H9 (cell line): ENCODE data around the gene MYH9. TPM values are rescaled to one million over a fixed set of nuclear protein-coding genes. Genes with fewer than 3 reads are reported as not detected.
A peak's percentile ranks its signal among the peaks of the same experiment; 100 is the strongest.

ENCODE experiments used
- DNase-seq: peaks from one replicate; pipeline ENCODE4 v3.0.0-alpha.2; 2017
- H2AFZ ChIP-seq: one replicate; pipeline ENCODE4 v1.6.1; 2013; ENCODE audit warnings: mild to moderate bottlenecking, low read length, control low read depth, moderate library complexity
- H2AK5ac ChIP-seq: 2 replicates; pipeline ENCODE4 v1.6.1; 2013; ENCODE audit warnings: low read length, control low read depth, mixed read lengths; ENCODE audit not compliant: insufficient read length
- H2BK120ac ChIP-seq: one replicate; pipeline ENCODE4 v1.6.1; 2013; ENCODE audit warnings: low read depth, mild to moderate bottlenecking, low read length, control low read depth, inconsistent platforms; ENCODE audit not compliant: poor library complexity, severe bottlenecking
- H2BK12ac ChIP-seq: 2 replicates; pipeline ENCODE4 v1.6.1; 2013; ENCODE audit warnings: low read length, control low read depth, mixed read lengths, low read depth; ENCODE audit not compliant: insufficient read length
- H2BK15ac ChIP-seq: 2 replicates; pipeline ENCODE4 v1.6.1; 2013; ENCODE audit warnings: low read depth, low read length, control low read depth
- H2BK20ac ChIP-seq: one replicate; pipeline ENCODE4 v1.6.1; 2013; ENCODE audit warnings: low read depth, mild to moderate bottlenecking, low read length, control low read depth, inconsistent platforms; ENCODE audit not compliant: poor library complexity, severe bottlenecking
- H2BK5ac ChIP-seq: 2 replicates; pipeline ENCODE4 v1.6.1; 2013; ENCODE audit warnings: low read length, control low read depth, mixed read lengths; ENCODE audit not compliant: insufficient read length
- H3K14ac ChIP-seq: 2 replicates; pipeline ENCODE4 v1.6.1; 2013; ENCODE audit warnings: low read length, control low read depth; ENCODE audit not compliant: insufficient read depth
- H3K18ac ChIP-seq: 2 replicates; pipeline ENCODE4 v1.6.1; 2013; ENCODE audit warnings: low read depth, mild to moderate bottlenecking, mixed read lengths, low read length, control low read depth; ENCODE audit not compliant: insufficient read length
- H3K23ac ChIP-seq: 2 replicates; pipeline ENCODE4 v1.6.1; 2013; ENCODE audit warnings: low read length, control low read depth, mixed read lengths, low read depth; ENCODE audit not compliant: insufficient read length
- H3K23me2 ChIP-seq: 2 replicates; pipeline ENCODE4 v1.6.1; 2013; ENCODE audit warnings: low read depth, mild to moderate bottlenecking, mixed read lengths, low read length, control low read depth; ENCODE audit not compliant: insufficient read length, poor library complexity, severe bottlenecking
- H3K27ac ChIP-seq: 2 replicates; pipeline ENCODE4 v1.5.1; 2013; ENCODE audit warnings: low read length, control low read depth, mixed read lengths, low read depth; ENCODE audit not compliant: insufficient read length
- H3K27me3 ChIP-seq: 2 replicates; pipeline ENCODE4 v1.6.1; 2013; ENCODE audit warnings: low read length, control low read depth, inconsistent platforms; ENCODE audit not compliant: insufficient read depth
- H3K4ac ChIP-seq: 2 replicates; pipeline ENCODE4 v1.6.1; 2013; ENCODE audit warnings: low read depth, mild to moderate bottlenecking, control low read depth, inconsistent platforms, low read length, moderate library complexity
- H3K4me1 ChIP-seq: 2 replicates; pipeline ENCODE4 v1.6.1; 2013; ENCODE audit warnings: low read length, control low read depth, inconsistent platforms; ENCODE audit not compliant: insufficient read depth
- H3K4me2 ChIP-seq: 2 replicates; pipeline ENCODE4 v1.6.1; 2013; ENCODE audit warnings: low read length, control low read depth, mixed read lengths; ENCODE audit not compliant: insufficient read length, insufficient read depth
- H3K56ac ChIP-seq: 2 replicates; pipeline ENCODE4 v1.6.1; 2013; ENCODE audit warnings: low read depth, mild to moderate bottlenecking, mixed read lengths, low read length, control low read depth; ENCODE audit not compliant: insufficient read length
- H3K79me1 ChIP-seq: 2 replicates; pipeline ENCODE4 v1.6.1; 2013; ENCODE audit warnings: low read depth, mild to moderate bottlenecking, moderate library complexity, low read length, control low read depth, inconsistent platforms; ENCODE audit not compliant: insufficient read depth, poor library complexity, severe bottlenecking
- H3K79me2 ChIP-seq: 2 replicates; pipeline ENCODE4 v1.6.1; 2013; ENCODE audit warnings: low read length, control low read depth, inconsistent platforms; ENCODE audit not compliant: insufficient read depth
- H3K9ac ChIP-seq: 2 replicates; pipeline ENCODE4 v1.6.1; 2013; ENCODE audit warnings: low read length, control low read depth, mixed read lengths; ENCODE audit not compliant: insufficient read length; ENCODE audit errors: extremely low read depth
- H3K9me3 ChIP-seq: one replicate; pipeline ENCODE4 v1.6.1; 2013; ENCODE audit warnings: low read depth, low read length, inconsistent platforms; ENCODE audit not compliant: control insufficient read depth
- H3T11ph ChIP-seq: one replicate; pipeline ENCODE4 v1.6.1; 2013; ENCODE audit warnings: mild to moderate bottlenecking, low read length, control low read depth, inconsistent platforms
- H4K20me1 ChIP-seq: one replicate; pipeline ENCODE4 v1.6.1; 2013; ENCODE audit not compliant: control insufficient read depth, insufficient read length, insufficient read depth
- H4K5ac ChIP-seq: 2 replicates; pipeline ENCODE4 v1.6.1; 2013; ENCODE audit warnings: low read depth, mild to moderate bottlenecking, mixed read lengths, low read length, control low read depth; ENCODE audit not compliant: insufficient read length
- H4K8ac ChIP-seq: replicated peaks from 2 replicates; pipeline ENCODE4 v1.6.1; 2013; ENCODE audit warnings: low read length, control low read depth, mixed read lengths, low read depth; ENCODE audit not compliant: insufficient read length
- H4K91ac ChIP-seq: 2 replicates; pipeline ENCODE4 v1.6.1; 2013; ENCODE audit warnings: low read depth, mild to moderate bottlenecking, moderate library complexity, mixed read lengths, low read length, control low read depth; ENCODE audit not compliant: insufficient read length
- H3K27ac Mint-ChIP-seq, 3 experiments: 2 replicates in 2 of 3; 3 replicates in 1 of 3; pipeline ENCODE4 v1.8.0; 2020 to 2021; ENCODE audit warnings: mixed read lengths in 3 of 3, mild to moderate bottlenecking in 1 of 3, moderate library complexity in 1 of 3
- H3K27me3 Mint-ChIP-seq: 2 replicates; pipeline ENCODE4 v1.8.0; 2021; ENCODE audit warnings: low read depth, mild to moderate bottlenecking, moderate library complexity, mixed read lengths
- H3K36me3 Mint-ChIP-seq, 3 experiments: 2 replicates in 2 of 3; 3 replicates in 1 of 3; pipeline ENCODE4 v1.8.0; 2020 to 2021; ENCODE audit warnings: low read depth in 3 of 3, mixed read lengths in 3 of 3; ENCODE audit not compliant: insufficient read depth in 1 of 3
- H3K4me1 Mint-ChIP-seq, 2 experiments: 2 replicates each; pipeline ENCODE4 v1.8.0; 2020; ENCODE audit warnings: mixed read lengths in 2 of 2
- H3K4me3 Mint-ChIP-seq, 2 experiments: 2 replicates in 1 of 2; 3 replicates in 1 of 2; pipeline ENCODE4 v1.8.0; 2020 to 2021; ENCODE audit warnings: mild to moderate bottlenecking in 2 of 2, mixed read lengths in 2 of 2, moderate library complexity in 1 of 2
- H3K9me3 Mint-ChIP-seq, 2 experiments: 2 replicates in 1 of 2; 3 replicates in 1 of 2; pipeline ENCODE4 v1.8.0; 2020; ENCODE audit warnings: mild to moderate bottlenecking in 2 of 2, mixed read lengths in 2 of 2, moderate library complexity in 1 of 2
- CTCF ChIP-seq: fragments of 200-600 bp; sonication (generic); conservative IDR thresholded peaks from 3 replicates; pipeline ENCODE4 v1.8.0; 2021; ENCODE audit warnings: antibody characterized with exemption, mild to moderate bottlenecking
- WGBS: extraction: QIAGEN DNeasy Blood & Tissue Kit; methylation state at CpG from one replicate; pipeline ENCODE4 v1.1.7; 2013; ENCODE audit warnings: missing lambda C conversion rate, low lambda C conversion rate, mixed read lengths; ENCODE audit not compliant: insufficient read length; ENCODE audit errors: extremely low coverage; 5-methylcytosine and 5-hydroxymethylcytosine counted together
- total RNA-seq: library from RNA; stranded (reverse); gene quantifications from 2 replicates; pipeline ENCODE4 v1.2.1, GENCODE V29; 2021

MYH9 gene
- total RNA-seq, 1 experiment from 2014 or later, result 266 TPM

GRCh38 chr22:36395055-36395849, 7.5 kb upstream of the MYH9 start:
- Histone ChIP-seq H2BK5ac (no peak overlapping the region), H4K8ac (no peak overlapping the region), H3K18ac (peak overlapping the region; percentile 11), H3K27me3 (no peaks in the 10 kb centered on the region), H3K79me2 (no peaks in the 10 kb centered on the region), H3K56ac (no peak overlapping the region), H3K23me2 (no peaks in the 10 kb centered on the region), H4K91ac (no peak overlapping the region), H2AK5ac (no peak overlapping the region), H2BK120ac (no peak overlapping the region), H4K5ac (no peak overlapping the region), H3K9me3 (no peaks in the 10 kb centered on the region), H3K4me1 (peaks cover 2% of the 10 kb centered on the region; the same call in 1 of the 2 replicates), H3K14ac (no peak overlapping the region), H2BK20ac (no peak overlapping the region), H4K20me1 (no peaks in the 10 kb centered on the region), H3K9ac (no peak overlapping the region), H3K23ac (no peak overlapping the region), H3K4me2 (no peak overlapping the region), H2BK12ac (no peak overlapping the region), H3T11ph (no peak overlapping the region), H3K27ac (no peak overlapping the region), H2BK15ac (no peak overlapping the region), H3K79me1 (no peaks in the 10 kb centered on the region), H2AFZ (no peak overlapping the region), H3K4ac (no peak overlapping the region)
- H3K27ac Mint-ChIP-seq, result peak overlapping the region in 1 of 3 experiments; percentile 12; a peak in 3 of 7 replicates
- H3K4me3 Mint-ChIP-seq, result 0 out of 5 replicates have a peak overlapping the region, but pooled peaks of 1 of the 2 experiments have one; percentile 24
- TF ChIP-seq CTCF, result no peak
- peaks cover 20 to 24% of the 10 kb centered on the region in 2 experiments for H3K4me1 Mint-ChIP-seq
- no peaks in the 10 kb centered on the region for H3K36me3 Mint-ChIP-seq
- no peaks in the 10 kb centered on the region; the same call in 1 of the 2 replicates for H3K27me3 Mint-ChIP-seq
- H3K9me3 Mint-ChIP-seq, result no peaks in the 10 kb centered on the region; a peak in 1 of 5 replicates
- no CpG with 5 or more reads among the region's 12 CpGs for WGBS
- DNase-seq, result no peak
